Measurements from ENCODE around the gene ZFHX3.
A peak's percentile ranks its signal among the peaks of the same experiment; 100 is the strongest.

ZFHX3 gene

DNA sequence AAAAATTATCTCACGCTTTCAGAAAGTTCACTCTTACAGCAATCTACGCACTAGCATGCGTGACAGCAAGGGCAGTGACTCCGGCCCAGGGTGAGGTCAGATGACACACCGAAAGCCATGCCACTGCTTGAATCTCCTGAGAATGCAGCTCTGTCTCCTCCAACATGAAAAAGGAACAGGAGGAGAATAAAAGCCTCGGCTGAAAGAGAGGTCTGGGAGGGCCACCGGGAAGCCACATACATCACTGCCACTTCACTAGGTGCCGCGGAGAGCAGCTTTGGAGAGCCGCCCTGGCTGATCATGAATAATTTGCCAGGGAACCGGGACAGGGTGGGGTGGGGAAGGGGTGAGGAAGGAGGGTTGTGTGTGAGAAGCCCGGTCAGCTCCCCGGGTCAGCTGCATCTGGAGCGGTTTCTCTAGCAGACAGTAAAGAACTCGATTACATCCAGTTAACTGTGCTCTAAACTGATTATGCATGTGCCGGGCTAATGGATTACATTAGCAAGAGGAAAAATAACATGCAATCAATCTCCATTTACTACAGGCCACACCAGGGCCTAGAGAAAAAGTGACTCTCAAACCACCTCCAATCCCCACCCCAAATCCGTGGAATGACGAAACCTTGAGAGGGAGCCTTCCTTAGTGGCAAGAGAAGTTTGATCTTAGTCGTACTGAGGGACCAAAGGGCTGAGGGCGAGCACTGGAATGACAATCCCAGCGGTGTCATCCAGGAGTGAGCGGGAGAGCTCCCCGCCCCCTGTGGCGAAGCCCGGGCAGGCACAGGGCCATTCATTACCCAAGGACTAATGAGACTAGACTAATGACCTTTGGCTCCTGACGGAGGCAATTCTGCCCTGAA, 100.3 kb downstream of the ZFHX3 start:
- DNase-seq, result no peak

DNA sequence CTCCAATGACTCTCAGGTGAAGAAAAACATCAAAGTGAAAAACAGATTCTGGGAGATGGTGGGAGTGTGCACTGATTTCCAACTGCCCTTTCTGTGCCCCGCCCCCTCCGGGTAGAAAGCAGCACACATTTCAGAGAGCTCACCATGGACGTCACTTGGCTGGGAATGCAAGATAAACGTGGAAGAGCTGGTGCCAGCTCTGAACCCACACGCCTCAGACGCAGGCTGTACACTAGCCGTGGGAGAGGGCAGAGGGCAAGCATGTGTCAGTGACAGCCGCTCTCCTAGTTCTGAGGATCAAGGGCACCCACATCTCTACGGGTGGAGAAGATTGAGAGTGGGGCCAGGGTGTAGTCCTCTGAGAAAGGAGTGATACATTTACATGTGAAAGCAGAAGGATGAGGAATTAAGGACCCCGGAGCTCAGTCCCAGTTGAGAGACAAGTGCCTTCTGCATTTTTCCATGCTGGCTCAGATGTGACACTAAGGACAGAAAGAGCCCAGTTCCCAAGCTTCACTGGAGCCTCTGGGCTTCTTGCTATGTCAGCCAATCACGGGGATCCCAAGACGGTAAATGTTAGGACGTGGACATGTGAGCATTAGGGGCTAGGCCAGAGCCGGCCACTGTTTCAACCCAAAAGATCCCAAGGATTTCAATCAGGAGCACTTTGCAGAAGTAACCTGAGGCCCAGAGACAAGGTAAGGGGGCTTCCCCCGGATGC, 101.3 kb downstream of the ZFHX3 start:
- no peak for DNase-seq

DNA sequence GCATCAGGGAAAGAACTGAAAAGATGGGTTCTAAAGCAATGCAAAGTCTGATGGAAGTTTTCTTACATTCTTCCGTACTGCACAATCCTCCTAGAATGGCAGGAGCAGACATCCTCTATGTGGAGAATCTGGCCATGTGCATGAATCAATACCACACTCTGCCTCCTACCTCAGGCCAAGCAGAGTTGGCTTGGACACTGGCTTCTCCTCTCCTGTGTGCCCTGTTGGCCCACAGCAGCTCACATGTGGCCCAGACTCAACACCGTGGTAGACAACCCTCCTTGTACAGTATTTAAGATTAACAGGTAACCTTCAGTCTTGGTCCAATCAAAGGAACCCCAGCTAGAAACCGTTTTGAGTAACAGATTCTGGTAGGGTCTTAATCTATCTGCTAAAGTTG, 101.9 kb downstream of the ZFHX3 start:
- DNase-seq, result no peak

DNA sequence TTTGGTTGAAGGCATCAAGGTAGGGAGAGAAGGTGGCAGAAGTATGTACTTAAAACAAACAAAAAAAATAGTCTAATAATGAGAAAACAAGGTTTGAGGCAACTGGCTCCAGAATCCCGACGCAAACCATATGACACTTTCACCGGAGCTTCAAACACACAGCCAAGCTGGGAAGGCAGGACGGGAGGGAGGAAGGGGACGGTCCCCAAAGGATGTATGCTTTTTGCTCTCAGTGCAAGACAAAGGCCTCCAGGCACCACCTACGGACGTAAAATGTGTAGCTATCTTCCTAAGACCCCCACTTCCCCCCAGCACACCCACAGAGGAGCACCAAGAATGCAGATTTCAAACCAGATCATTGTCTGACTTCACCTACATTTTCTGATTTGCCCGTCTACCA, 102.3 kb downstream of the ZFHX3 start:
- DNase-seq, result no peak

DNA sequence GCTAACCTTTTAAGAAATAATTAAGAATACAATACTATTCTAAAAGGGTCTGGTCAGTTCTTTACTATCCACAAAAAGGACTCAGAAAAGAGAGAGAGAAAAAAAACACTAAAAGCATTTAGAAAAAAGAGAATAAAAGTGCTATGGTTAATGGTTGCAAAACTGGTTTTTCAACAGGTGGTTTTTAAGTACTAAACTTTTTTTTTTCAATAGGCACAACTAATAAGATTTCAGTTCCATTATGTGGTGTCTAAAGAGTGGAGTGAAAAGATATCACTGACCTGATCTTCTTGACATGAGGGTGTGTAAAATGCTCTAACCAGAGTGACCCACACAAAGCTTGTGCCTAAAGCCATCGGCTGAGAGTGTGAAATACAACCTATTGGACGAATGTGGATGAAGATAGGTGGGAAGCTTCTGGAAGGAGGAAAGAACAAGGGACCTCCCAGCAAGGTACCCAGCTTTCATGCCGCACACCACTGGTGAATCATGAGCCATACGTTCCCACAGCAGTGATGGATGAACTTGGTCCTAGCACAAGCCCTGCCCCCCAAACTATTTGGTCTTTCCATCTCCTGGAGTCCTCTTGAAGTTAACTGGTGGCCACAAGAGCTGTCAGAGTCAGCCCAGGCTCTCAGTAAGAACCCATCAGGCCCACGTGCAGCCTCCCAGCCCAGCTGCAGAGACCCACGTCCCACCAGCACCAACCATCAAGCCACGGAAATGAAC, 103.0 kb downstream of the ZFHX3 start:
- no peak for DNase-seq

DNA sequence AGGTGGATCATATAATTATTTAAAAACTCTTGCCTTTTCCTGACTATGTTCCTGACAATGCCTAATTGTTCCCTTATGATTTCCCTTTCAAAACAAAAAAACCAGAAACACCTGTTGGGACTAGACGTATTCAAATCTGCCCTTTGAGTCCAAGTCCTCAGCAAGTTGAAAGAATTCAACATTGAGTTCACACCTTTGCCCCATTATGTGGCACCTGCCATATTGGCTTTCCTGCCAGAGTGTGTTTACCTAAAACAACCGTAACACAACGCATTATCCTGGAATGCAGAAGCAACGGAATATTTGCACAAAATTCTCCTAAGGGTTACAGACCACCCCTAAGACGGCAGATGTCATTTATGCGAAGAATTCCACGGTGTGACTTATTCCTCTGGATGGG, 105.9 kb downstream of the ZFHX3 start:
- DNase-seq, result no peak

DNA sequence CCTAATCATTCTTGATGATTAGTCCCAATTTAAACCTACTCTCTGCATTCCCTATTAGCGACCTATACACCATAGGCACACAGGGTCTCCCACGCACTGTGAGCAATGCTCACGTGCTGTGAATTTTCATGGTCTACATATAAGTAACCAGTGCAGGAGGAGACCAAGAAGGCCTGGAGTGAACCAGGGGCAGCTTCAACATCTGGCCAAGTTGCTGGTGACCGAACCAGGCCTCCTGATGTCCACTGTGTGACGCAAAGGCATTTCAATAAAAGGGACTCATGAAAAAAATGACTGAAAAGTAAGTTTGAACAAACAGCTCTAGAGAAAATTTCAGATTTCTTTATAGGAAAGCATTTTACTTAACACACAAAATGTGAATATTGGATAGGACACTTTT, 107.0 kb downstream of the ZFHX3 start:
- no peak for DNase-seq

DNA sequence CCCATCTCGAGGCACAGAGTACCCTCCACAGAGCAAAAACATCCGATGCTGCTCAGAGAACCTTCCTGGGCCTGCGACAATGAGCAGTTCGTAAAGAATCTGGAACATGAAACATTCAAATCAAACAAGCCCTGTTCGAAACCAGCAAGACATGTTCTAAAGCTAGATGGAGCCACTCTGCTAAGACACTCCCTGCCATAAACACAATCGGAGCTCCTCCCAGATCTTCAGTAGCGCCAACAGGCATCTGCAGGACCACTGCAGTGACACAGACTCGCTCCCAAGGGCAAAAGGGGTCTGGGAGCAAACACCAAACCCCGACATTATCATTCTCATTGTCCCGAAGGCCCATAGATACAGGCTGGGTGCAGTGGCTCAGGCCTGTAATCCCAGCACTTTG, 108.7 kb downstream of the ZFHX3 start:
- DNase-seq, result no peak

DNA sequence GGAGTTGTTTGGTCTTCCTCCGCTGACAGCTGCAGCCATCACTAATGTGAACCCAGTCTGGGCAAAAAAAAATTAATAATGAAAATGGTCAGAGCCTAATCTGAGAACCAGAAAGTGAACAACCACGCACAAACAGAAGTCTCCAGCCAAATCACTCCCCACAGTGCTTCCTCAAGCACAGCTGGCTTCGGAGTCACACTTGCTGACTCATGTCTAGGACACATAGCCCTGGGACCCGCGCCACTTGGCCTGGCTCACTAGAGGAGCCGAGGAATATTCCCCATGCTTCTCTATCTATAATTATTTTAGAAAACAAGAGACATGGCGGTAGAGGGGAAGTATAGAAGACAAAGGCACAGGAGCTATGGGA, 109.1 kb downstream of the ZFHX3 start:
- peak; percentile 37 for DNase-seq

DNA sequence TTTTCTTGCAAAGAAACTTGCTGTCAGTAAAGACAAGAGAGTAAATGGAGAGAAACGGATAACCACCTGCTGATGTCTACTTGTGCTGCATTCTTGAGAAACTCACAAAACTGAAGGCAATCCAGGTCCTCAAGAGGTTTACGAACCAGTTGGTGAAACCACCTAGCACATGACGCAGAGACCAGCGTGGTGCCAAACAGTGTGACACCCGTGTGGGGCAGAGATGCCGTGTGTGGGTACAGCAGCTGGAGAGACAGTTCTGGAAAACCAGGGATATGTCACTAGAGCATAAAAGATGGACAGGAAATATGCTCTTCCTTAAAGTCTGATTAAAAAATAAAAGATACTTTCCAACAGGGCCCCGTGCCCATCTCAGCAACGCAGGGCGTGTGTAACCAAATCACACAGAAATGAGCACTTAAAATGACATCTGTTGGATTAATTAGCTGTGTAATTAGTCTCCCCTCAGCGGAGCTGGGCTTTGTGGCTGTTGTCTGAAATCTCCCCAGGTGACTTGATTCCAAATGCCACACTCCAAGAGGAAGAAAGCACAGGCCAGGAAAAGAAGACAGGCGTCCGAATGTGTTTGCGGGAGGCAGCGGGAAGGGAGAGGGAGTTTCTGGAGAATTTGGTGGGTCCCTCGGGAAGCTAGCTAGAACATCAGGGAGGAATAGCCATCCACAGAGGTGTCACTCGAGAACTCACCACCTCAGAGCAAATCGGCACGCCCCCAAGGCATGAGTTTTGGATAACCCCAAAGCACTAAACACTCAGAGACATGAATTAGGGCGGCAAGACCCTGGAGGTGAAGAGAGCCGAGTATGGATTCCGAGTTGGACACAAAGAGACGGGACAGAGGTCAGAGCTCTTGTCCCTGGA, 109.8 kb downstream of the ZFHX3 start:
- no peak for DNase-seq

DNA sequence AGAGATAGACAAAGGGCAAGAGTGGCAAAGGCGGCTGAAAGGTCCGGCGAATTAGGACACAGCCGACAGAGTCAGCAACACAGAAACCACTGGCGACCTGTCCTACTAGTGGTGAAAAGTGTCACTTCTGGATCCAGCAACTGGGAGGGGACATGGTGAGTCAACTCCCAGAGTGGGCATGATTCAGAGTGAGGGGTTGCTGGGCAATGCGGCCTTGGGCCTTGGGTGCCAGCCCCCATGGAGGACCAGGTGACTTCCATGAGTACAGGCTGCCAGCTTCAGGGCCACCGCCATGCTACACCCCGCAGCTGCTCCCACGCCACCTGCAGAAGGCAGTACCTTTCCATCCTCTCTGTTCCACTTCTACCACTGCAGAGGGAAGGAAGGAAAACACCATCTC, 110.6 kb downstream of the ZFHX3 start:
- no peak for DNase-seq

DNA sequence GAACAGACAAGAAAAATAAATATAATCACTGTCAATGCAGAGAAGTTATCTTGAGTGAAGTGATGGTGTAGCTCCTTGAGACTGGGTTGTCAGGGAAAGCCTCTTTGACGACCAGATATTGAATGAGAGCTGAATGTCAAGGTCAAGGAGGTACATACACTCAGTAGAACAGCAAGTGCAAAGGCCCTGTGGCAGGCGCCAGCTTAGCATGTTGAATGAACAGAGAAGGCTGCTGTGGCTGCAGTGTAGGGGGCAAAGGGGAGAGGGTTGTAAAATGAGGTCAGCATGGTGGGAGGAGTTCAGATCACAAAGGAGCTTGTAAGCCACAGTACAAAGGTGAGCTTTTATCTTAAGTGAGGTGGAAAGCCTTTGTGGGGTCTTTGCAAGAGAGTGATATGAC, 111.5 kb downstream of the ZFHX3 start:
- DNase-seq, result no peak

DNA sequence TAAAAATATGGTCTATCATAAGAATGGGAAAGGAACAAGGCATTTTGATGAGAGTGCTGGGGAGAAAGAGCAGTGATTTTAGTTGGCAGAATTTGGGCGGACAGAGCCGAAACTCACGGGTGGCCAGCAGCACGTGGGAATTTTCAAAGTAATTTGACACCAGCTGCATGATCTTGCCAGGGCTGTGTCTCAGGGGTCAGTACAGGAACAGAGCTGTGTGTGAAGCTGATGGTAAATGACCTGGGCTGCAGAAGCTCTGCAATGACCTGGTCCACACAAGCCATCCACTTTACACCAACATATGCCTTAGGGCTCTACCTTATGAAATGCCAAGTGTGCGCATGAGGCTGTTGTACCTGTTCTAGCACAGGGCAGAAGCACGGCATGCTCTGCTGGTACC, 112.0 kb downstream of the ZFHX3 start:
- DNase-seq, result no peak

DNA sequence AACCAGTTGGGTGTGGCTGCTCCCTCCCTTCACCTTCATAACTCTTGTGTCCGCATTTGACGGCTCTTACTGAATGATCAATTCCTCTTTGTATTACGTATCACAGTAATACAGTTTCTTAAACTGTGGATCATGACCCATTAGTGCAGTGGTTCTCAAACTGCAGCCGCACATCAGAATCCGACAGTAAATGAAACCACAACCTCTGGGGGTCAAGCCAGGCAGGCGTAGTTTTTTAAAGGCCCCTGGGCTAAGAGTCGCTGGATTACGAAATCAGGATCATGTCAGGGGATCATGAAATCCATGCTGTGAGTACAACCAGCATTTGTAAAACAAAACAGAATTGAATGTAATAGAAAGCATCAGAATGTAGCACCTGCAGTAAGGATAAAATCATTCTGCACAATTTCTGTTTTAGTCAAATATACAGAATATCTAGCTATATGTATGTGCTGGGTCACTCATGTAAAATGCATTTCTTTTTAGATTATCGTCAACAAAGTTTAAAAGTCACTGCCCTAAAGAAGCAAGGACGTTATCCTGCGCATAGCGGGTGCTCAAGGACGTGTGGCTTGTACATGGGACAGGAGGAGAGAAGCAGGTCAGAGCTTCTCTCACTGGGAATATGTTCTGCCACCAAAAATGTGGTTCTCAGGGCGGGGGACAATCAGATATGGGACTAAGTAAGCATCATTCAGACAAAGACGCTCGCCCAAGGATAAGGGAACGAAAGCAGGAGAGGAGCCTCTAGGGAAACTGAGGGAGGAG, 113.1 kb downstream of the ZFHX3 start:
- no peak for DNase-seq

DNA sequence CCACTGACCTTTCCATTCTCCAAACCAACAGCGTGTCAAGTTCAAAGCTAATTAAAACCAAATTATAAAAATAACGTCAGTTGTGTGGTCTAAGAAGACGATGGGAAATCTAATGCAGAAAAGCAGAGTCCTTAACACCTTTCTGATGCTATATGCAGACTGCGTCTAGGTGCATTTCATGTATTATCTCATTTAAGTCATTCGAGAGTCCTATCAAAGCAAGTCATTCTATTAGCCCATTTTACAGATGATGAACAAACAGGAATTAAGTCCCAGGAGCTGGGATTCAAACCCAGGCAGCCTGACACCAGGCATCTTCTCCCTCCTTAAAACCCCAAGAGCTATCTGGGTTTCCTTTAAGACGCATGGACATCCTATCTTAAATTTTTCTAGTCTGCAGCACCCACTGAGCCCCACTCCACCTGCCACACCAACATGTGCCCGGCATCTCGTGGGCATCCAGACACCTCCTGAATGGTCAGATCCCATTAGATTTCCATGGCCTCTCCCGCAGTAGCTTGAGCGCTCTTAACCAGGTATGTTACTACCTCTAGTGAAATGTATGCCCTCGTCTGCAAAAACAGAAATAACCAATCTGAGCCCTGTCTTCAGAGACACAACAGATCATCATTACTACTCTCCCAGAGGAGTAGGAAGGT, 115.1 kb downstream of the ZFHX3 start:
- no peak for DNase-seq

DNA sequence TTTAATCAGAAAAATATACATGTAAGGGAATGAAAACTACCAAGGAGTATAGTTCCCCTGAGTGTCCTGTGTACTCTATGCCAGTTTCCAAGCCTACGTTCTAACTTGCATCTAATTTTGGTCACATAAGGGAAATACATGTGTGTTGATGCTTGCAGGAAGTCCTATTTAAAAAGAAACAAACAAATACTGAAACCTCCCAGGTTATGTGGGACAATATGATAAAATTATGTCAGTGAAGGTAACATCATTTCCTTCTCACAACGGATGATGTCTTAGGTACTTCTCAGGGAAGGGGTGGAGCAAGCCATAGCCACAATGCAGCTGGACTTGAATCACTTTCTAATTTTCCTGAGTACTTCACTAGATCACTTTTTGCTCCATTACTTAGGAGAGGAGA, 115.9 kb downstream of the ZFHX3 start:
- no peak for DNase-seq

DNA sequence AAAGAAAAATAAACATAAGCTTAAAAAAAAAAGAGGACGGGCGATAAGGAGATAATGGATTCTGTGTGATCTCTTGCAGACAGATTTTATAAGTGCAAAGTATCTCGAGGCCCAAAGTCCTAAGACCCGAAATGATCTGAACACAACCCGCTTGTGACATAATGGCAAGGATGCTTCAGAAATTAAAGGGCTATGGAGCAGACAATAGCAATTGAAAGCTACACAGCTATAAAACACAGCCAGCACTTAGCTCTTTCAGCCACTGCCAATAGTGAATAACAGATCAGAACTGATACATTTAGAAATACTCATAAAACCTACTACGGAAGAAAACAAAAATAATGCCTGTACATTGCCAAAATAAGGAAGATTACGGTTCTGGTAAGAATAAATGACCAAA, 117.5 kb downstream of the ZFHX3 start:
- DNase-seq, result no peak

DNA sequence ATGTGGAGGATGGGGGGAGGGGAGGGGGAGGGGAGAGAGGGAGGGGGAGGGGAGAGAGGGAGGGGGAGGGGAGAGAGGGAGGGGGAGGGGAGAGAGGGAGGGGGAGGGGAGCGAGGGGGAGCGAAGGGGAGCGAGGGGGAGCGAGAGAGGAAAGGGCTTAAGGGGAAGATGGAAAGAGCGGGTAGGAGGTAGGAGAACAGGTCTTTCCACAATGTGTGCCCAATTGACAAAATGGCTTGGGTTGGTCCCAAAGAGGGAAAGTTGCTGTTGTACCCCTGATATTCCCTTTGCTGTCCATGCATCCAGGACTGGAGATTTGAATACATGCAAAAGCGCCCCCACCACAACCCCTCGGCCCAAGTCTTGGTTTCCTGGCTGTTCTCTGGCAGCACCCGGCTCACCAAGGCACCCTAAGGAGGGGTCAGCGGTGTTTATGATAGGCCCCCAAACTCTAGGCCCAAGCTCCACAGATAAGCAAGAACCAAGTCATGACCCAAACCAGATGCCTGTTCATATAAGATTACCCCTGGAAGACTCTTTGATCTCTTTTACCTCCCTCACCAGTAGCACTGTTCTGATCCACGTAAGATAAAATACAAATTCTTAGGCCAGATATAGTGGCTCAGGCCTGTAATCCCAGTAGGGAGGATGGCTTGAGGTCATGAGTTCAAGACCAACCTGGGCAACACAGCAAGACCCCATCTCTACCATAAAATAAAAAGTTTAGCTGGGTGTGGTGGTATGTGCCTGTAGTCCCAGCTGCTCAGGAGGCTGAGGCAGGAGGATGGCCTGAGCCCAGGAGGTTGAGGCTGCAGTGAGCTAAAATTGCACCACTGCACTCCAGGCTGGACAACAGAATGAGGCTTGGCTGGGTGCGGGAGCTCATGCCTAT, 119.6 kb downstream of the ZFHX3 start:
- DNase-seq, result no peak

DNA sequence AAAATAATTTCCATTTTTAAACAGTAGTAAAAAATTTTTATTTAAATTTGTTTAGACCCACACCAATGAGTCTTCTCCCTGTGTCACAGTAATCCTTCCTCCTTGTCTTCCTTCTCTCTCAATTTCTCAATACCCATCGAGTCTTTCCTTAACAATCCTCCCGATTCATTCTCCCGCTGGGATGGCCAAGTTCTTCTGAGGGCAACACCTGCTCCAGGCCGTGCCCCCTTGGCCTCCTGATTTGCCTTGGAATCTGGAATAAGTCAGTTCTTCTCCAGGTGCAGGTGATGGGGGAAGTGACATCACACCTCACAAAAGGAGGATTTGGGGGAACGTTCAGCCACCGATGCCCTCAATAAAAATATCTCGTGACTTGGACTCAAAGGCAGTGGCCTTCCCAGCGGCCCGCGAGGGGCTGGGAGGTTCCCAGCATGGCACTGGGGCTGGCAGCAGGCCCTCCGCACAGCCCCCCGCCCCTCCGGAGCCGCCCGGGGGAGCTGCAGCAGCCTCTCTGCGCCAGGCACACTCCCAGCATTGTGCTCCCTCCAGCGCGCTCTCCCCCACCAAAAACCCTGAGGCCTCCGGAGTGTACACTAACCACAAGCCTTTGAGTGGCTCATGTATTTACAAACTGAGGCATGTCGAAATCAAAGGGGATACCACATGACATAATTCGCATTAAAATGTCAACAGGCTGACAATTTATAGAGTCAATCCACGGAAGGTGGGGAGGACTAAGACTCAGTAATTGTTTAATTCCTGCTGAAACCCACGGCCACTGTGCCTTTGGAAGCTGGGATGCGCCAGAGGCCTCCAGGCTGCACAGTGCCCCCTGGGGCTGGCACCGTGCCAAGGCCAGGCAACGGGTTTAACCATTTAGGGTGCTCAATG, 120.5 kb downstream of the ZFHX3 start:
- DNase-seq, result peak; percentile 64

Data from hematopoietic multipotent progenitor cell treated with erythropoietin and hydrocortisone succinate and interleukin-3 and kit ligand, for 6 days (in vitro differentiated cells).